Epithelial cell of proximal tubule (primary cell): ENCODE data around the gene DPT. TPM values are rescaled to one million over a fixed set of nuclear protein-coding genes. Genes with fewer than 3 reads are reported as not detected.

ENCODE experiments used
- DNase-seq: peaks from one replicate; pipeline ENCODE4 v3.0.0-alpha.2; 2011; ENCODE audit warnings: low read depth
- H3K4me3 ChIP-seq: 2 replicates; pipeline ENCODE4 v1.5.1; 2011; ENCODE audit warnings: low read depth, mild to moderate bottlenecking, low read length
- total RNA-seq: library from RNA; depleted of rRNA; stranded (reverse); fragments of >200 nt; gene quantifications from 2 replicates; pipeline ENCODE4 v1.2.3, GENCODE V29; 2015
- TF ChIP-seq, protein P1 (sequence below): conservative IDR thresholded peaks from 2 replicates; pipeline ENCODE4 v1.5.1; 2012; ENCODE audit warnings: low read depth, mild to moderate bottlenecking, low read length

Gene DPT
- total RNA-seq, 1 donor from 2014 or later = not detected

DNA sequence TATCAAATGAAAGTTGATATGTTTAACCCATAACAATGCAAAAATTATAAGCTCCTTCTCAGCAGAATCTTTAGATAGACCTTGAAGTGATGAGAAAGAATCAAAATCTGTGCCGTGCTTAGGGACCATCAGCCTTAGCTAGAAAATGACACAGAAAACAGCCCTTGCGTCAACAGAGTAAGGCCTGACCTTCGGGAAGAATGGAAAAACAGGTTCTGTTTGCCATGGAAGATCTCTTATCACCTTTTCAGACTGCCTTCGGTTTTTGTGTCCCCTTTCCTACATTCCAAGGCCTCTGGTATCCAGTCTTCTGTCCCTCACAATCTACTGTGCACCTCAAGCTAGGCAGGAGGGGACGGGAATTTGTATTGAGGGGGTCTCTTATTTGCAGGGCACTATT is 37.6 kb upstream of the DPT start:
- no peak for DNase-seq
- H3K4me3 ChIP-seq = no peak overlapping the region
- TF ChIP-seq, protein P1, sequence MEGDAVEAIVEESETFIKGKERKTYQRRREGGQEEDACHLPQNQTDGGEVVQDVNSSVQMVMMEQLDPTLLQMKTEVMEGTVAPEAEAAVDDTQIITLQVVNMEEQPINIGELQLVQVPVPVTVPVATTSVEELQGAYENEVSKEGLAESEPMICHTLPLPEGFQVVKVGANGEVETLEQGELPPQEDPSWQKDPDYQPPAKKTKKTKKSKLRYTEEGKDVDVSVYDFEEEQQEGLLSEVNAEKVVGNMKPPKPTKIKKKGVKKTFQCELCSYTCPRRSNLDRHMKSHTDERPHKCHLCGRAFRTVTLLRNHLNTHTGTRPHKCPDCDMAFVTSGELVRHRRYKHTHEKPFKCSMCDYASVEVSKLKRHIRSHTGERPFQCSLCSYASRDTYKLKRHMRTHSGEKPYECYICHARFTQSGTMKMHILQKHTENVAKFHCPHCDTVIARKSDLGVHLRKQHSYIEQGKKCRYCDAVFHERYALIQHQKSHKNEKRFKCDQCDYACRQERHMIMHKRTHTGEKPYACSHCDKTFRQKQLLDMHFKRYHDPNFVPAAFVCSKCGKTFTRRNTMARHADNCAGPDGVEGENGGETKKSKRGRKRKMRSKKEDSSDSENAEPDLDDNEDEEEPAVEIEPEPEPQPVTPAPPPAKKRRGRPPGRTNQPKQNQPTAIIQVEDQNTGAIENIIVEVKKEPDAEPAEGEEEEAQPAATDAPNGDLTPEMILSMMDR = no peak

DNA sequence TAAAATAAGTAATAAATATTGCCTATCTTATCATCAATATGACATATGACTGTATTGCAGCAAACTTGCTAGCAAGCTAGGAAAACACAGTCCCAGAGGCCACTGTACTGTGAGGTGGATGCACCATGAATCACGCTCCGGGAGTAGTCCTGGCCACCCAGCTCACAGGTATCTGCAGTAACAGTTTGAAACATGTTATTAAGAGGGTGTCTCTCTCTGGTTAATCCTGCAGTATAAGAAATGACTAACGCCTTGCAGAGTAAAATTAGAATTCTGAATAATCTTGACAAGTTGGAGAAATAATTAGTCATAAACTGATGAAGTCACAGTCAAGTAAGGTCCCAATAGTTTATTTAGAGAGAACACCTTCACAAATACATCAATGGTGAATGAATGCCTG is 34.0 kb upstream of the DPT start:
- no peak overlapping the region for H3K4me3 ChIP-seq
- no peak for DNase-seq
- TF ChIP-seq, protein P1 = no peak

DNA sequence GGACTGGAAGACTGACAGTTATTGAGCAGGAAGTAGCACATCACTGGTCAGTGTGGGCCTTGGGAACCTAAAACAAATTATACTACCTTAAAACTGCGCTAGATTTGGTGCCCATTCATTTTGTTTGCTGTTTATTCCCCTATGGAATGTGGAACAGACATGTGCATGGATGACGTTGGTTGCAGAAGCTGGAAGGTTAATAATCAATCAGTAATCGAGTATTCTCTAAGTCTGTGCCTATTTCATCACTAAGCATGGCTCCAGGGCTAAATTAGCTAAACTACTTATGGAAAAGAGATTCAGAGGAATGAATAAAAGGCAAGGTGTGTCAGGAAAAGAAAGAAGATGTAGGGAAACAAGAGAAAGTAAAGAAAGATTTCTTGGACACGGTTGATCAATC is 33.5 kb upstream of the DPT start:
- TF ChIP-seq, protein P1 = no peak
- peak; percentile 47 for DNase-seq
- no peak overlapping the region for H3K4me3 ChIP-seq

DNA sequence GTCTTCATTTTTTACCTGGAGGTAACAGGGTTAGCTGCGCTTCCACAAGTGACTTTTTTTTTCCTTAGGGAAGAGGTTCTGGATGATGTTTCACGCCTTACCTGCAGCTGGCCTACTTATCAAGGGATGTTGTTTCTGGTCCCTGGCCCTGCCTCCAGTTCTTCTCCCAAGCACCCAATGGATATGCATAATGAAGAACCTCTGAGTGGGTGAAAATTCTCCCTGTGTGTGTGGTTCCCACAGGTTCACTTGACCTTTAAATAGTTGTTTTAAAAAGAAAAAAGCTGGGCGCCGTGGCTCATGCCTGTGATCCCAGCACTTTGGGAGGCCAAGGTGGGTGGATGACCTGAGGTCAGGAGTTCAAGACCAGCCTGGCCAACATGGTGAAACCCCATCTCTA is 31.8 kb upstream of the DPT start:
- no peak overlapping the region for H3K4me3 ChIP-seq
- DNase-seq = no peak
- TF ChIP-seq, protein P1 = no peak

DNA sequence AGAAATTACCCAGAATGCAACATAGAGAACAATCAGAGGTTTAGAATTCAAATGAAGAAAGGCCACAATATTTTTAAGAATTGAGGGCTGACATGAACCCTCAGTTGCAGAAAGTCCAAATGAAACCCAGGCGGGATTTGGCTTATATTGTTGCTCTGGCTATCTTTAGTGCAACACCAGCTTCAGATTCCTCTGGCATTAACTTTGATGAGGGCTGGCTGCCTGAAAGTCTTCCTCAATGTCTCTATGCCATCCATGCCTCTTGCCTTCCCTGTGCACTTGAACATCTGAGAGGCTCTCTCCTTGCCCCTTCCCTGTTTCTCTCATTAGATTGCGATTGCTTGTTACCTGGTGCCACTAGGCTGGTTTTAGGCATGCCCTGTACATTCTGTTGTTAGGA is 31.2 kb upstream of the DPT start:
- no peak for DNase-seq
- H3K4me3 ChIP-seq = no peak overlapping the region
- TF ChIP-seq, protein P1 = no peak

DNA sequence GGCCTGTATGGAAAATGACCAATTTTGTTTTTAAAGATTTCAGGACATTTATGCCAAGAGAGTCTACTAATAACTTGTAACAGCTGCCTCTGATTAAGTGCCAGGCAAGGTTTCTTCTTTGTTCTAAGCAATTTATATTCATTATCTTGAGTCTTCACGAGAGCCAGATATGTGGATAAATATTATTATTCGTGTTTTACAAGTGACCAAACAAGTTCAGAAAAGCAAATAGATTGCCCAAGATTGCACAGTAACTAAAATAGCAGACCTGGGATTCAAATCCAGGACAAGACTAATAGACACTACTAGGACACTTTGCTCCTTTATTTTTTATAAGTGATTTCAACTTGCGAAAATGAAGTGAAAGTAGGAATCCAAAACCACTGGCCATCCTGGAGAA is 30.1 kb upstream of the DPT start:
- TF ChIP-seq, protein P1 = no peak
- DNase-seq = no peak
- H3K4me3 ChIP-seq = no peak overlapping the region

DNA sequence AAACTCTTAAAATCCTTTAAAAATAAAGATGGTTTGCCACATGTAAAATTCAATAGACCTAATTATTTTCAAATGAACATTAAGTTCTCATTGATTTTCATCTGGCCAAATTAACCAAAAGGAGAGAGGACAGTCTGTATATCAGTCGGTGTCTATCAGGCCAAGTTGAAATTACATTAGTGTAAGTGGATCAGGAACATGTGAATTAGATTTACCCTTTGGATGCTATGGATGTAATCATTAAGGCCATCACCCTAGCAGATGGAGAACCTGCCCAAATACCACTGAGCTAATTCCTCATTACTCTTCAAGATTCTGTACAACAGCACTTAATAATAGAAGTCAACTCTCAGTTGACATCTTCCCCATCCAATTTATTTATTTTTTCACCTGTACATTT is 29.5 kb upstream of the DPT start:
- DNase-seq = no peak
- H3K4me3 ChIP-seq = no peak overlapping the region
- TF ChIP-seq, protein P1 = no peak
